Activated CD8-positive, alpha-beta memory T cell treated with anti-CD3 and anti-CD28 coated beads, Interleukin-2, amount 10 ng/mL, durations not matched to agents 7 days and 5 days (primary cell): ENCODE measurements around the gene UBR3. TPM values are rescaled to one million over a fixed set of nuclear protein-coding genes. Genes with fewer than 3 reads are reported as not detected.

Experiments
- ATAC-seq: fragments of 150-1000 bp; cut with Tn5 transposase; one replicate; pipeline ENCODE4 v1.10.0; 2021; ENCODE audit warnings: moderate library complexity
- CTCF ChIA-PET: fragments of 350-600 bp; sonication (Branson Sonifier 250); formaldehyde crosslinking; loops from one replicate; lab custom pipeline; 2021; ENCODE audit warnings: antibody characterized with exemption; lab: Charles Lee
- DNase-seq: peaks from one replicate; pipeline ENCODE4 v3.0.0-alpha.2; 2020
- H3K27ac Mint-ChIP-seq: one replicate; pipeline ENCODE4 v1.8.0; 2021; ENCODE audit warnings: mild to moderate bottlenecking, mixed read lengths
- H3K27me3 Mint-ChIP-seq: one replicate; pipeline ENCODE4 v1.8.0; 2021; ENCODE audit warnings: mixed read lengths
- H3K36me3 Mint-ChIP-seq: one replicate; pipeline ENCODE4 v1.8.0; 2021; ENCODE audit warnings: mild to moderate bottlenecking, mixed read lengths
- H3K4me1 Mint-ChIP-seq: one replicate; pipeline ENCODE4 v1.8.0; 2021; ENCODE audit warnings: mixed read lengths
- H3K4me3 Mint-ChIP-seq: one replicate; pipeline ENCODE4 v1.8.0; 2021; ENCODE audit warnings: mild to moderate bottlenecking, moderate library complexity, mixed read lengths
- H3K9me3 Mint-ChIP-seq: one replicate; pipeline ENCODE4 v1.8.0; 2022; ENCODE audit warnings: low read depth, mixed read lengths
- total RNA-seq, 2 experiments: library from RNA; stranded (reverse); gene quantifications; one replicate each; pipeline ENCODE4 v1.2.3, GENCODE V29; 2021

UBR3 gene
- total RNA-seq, 2 experiments from 2014 or later, result 21.3 to 23.2 TPM

GRCh38 chr2:170014769-170015168 is 187.5 kb downstream of the UBR3 start:
- CTCF ChIA-PET, result interaction anchor here (1.2 kb wide), 1 partner anchor 13 kb away, joined by 3 read pairs; no protein-coding TSS in a partner anchor
- Mint-ChIP-seq H3K4me3 (no peak overlapping the region), H3K36me3 (peaks cover 4% of the 10 kb centered on the region), H3K27me3 (no peaks in the 10 kb centered on the region), H3K9me3 (no peaks in the 10 kb centered on the region), H3K4me1 (no peaks in the 10 kb centered on the region), H3K27ac (no peak overlapping the region)
- DNase-seq (no peak), ATAC-seq (no peak)

- ATAC-seq (no peak), DNase-seq (no peak)
- Mint-ChIP-seq H3K4me3 (no peak overlapping the region), H3K27ac (no peak overlapping the region), H3K4me1 (no peaks in the 10 kb centered on the region), H3K36me3 (peaks cover 6% of the 10 kb centered on the region), H3K9me3 (no peaks in the 10 kb centered on the region), H3K27me3 (no peaks in the 10 kb centered on the region)
- CTCF ChIA-PET, result no interaction called here
Observed at GRCh38 chr2:170017860-170018532, 190.7 kb downstream of the UBR3 start.

- DNase-seq, result no peak
- H3K27ac Mint-ChIP-seq, result no peak overlapping the region
- no peak for ATAC-seq
- no peak overlapping the region for H3K4me3 Mint-ChIP-seq
- no peaks in the 10 kb centered on the region for H3K27me3 Mint-ChIP-seq
- no peaks in the 10 kb centered on the region for H3K9me3 Mint-ChIP-seq
- CTCF ChIA-PET, result no interaction called here
- H3K36me3 Mint-ChIP-seq, result peaks cover 6% of the 10 kb centered on the region
- no peaks in the 10 kb centered on the region for H3K4me1 Mint-ChIP-seq
Observed at GRCh38 chr2:170019060-170019805, 192.0 kb downstream of the UBR3 start.

GRCh38 chr2:170020777-170021176 is 193.5 kb downstream of the UBR3 start:
- H3K4me1 Mint-ChIP-seq, result no peaks in the 10 kb centered on the region
- no peaks in the 10 kb centered on the region for H3K9me3 Mint-ChIP-seq
- CTCF ChIA-PET, result no interaction called here
- no peak for ATAC-seq
- no peak for DNase-seq
- H3K4me3 Mint-ChIP-seq, result no peak overlapping the region
- H3K36me3 Mint-ChIP-seq, result peaks cover 6% of the 10 kb centered on the region
- no peaks in the 10 kb centered on the region for H3K27me3 Mint-ChIP-seq
- H3K27ac Mint-ChIP-seq, result no peak overlapping the region

GRCh38 chr2:170022692-170023091 is 195.4 kb downstream of the UBR3 start:
- H3K27me3 Mint-ChIP-seq, result no peaks in the 10 kb centered on the region
- no peaks in the 10 kb centered on the region for H3K4me1 Mint-ChIP-seq
- CTCF ChIA-PET, result no interaction called here
- H3K4me3 Mint-ChIP-seq, result no peak overlapping the region
- peaks cover 6% of the 10 kb centered on the region for H3K36me3 Mint-ChIP-seq
- DNase-seq, result no peak
- H3K27ac Mint-ChIP-seq, result no peak overlapping the region
- H3K9me3 Mint-ChIP-seq, result no peaks in the 10 kb centered on the region
- no peak for ATAC-seq

GRCh38 chr2:170024721-170025120 is 197.5 kb downstream of the UBR3 start:
- H3K9me3 Mint-ChIP-seq, result no peaks in the 10 kb centered on the region
- CTCF ChIA-PET, result no interaction called here
- H3K36me3 Mint-ChIP-seq, result peaks cover 11% of the 10 kb centered on the region
- H3K27ac Mint-ChIP-seq, result no peak overlapping the region
- no peak overlapping the region for H3K4me3 Mint-ChIP-seq
- ATAC-seq (no peak), DNase-seq (no peak)
- no peaks in the 10 kb centered on the region for H3K27me3 Mint-ChIP-seq
- H3K4me1 Mint-ChIP-seq, result no peaks in the 10 kb centered on the region

GRCh38 chr2:170025223-170025622 is 198.0 kb downstream of the UBR3 start:
- H3K27me3 Mint-ChIP-seq, result no peaks in the 10 kb centered on the region
- CTCF ChIA-PET, result no interaction called here
- no peak overlapping the region for H3K27ac Mint-ChIP-seq
- DNase-seq (no peak), ATAC-seq (no peak)
- no peaks in the 10 kb centered on the region for H3K4me1 Mint-ChIP-seq
- peaks cover 14% of the 10 kb centered on the region for H3K36me3 Mint-ChIP-seq
- no peak overlapping the region for H3K4me3 Mint-ChIP-seq
- no peaks in the 10 kb centered on the region for H3K9me3 Mint-ChIP-seq

- no peaks in the 10 kb centered on the region for H3K27me3 Mint-ChIP-seq
Observed at GRCh38 chr2:170026361-170026760, 199.1 kb downstream of the UBR3 start.

GRCh38 chr2:170029551-170029950 is 202.3 kb downstream of the UBR3 start:
- H3K27me3 Mint-ChIP-seq, result no peaks in the 10 kb centered on the region
- no peaks in the 10 kb centered on the region for H3K9me3 Mint-ChIP-seq
- CTCF ChIA-PET, result no interaction called here

More at GRCh38 chr2:170026361-170026760, 199.1 kb downstream of the UBR3 start:
- Mint-ChIP-seq H3K9me3 (no peaks in the 10 kb centered on the region), H3K4me1 (no peaks in the 10 kb centered on the region), H3K36me3 (peaks cover 16% of the 10 kb centered on the region), H3K4me3 (no peak overlapping the region), H3K27ac (no peak overlapping the region)
- no peak for DNase-seq
- no peak for ATAC-seq
- CTCF ChIA-PET, result no interaction called here

GRCh38 chr2:170030040-170030439 is 202.8 kb downstream of the UBR3 start:
- no peaks in the 10 kb centered on the region for H3K9me3 Mint-ChIP-seq
- no peak overlapping the region for H3K4me3 Mint-ChIP-seq
- DNase-seq (no peak), ATAC-seq (no peak)
- H3K36me3 Mint-ChIP-seq, result peaks cover 18% of the 10 kb centered on the region
- CTCF ChIA-PET, result no interaction called here
- no peak overlapping the region for H3K27ac Mint-ChIP-seq
- no peaks in the 10 kb centered on the region for H3K27me3 Mint-ChIP-seq
- H3K4me1 Mint-ChIP-seq, result no peaks in the 10 kb centered on the region

More at GRCh38 chr2:170029551-170029950, 202.3 kb downstream of the UBR3 start:
- Mint-ChIP-seq H3K36me3 (peaks cover 18% of the 10 kb centered on the region), H3K27ac (no peak overlapping the region), H3K4me3 (no peak overlapping the region), H3K4me1 (no peaks in the 10 kb centered on the region)
- no peak for ATAC-seq
- no peak for DNase-seq

GRCh38 chr2:170031288-170031687 is 204.0 kb downstream of the UBR3 start:
- CTCF ChIA-PET, result no interaction called here
- DNase-seq (no peak), ATAC-seq (no peak)
- H3K27me3 Mint-ChIP-seq, result no peaks in the 10 kb centered on the region
- H3K4me3 Mint-ChIP-seq, result no peak overlapping the region
- H3K27ac Mint-ChIP-seq, result no peak overlapping the region
- H3K36me3 Mint-ChIP-seq, result peaks cover 20% of the 10 kb centered on the region
- H3K9me3 Mint-ChIP-seq, result no peaks in the 10 kb centered on the region
- no peaks in the 10 kb centered on the region for H3K4me1 Mint-ChIP-seq

GRCh38 chr2:170034596-170034995 is 207.3 kb downstream of the UBR3 start:
- H3K4me1 Mint-ChIP-seq, result no peaks in the 10 kb centered on the region
- H3K27me3 Mint-ChIP-seq, result no peaks in the 10 kb centered on the region
- no peak for ATAC-seq
- no peak overlapping the region for H3K27ac Mint-ChIP-seq
- no peak overlapping the region for H3K4me3 Mint-ChIP-seq
- H3K9me3 Mint-ChIP-seq, result no peaks in the 10 kb centered on the region
- no peak for DNase-seq
- CTCF ChIA-PET, result no interaction called here
- peaks cover 17% of the 10 kb centered on the region for H3K36me3 Mint-ChIP-seq

GRCh38 chr2:170038734-170039133 is 211.5 kb downstream of the UBR3 start:
- no peak for DNase-seq
- Mint-ChIP-seq H3K4me1 (no peaks in the 10 kb centered on the region), H3K9me3 (no peaks in the 10 kb centered on the region), H3K27ac (no peak overlapping the region), H3K36me3 (peaks cover 12% of the 10 kb centered on the region), H3K27me3 (no peaks in the 10 kb centered on the region), H3K4me3 (no peak overlapping the region)
- CTCF ChIA-PET, result no interaction called here
- no peak for ATAC-seq
